Measurements from ENCODE around the gene KLF8.

DNA sequence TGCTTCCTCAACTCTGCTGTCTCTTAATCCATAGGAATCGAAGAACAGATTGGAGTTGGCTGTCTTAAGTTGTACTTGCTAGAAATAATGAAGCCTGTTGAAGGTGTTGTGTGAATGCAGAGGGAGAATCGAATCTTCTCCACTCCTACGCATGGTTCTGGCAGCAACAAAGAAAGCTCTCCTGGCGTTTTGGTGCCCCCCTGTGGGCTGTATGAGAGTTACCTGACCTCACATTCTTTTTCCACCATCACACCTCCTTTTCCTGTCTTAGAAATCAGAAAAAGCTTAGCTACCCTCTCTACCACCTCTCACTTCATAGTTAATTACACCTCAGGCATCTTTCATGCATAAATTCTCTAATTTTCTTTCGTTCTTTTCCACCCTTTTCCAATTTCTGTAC lies 16.3 kb downstream of the KLF8 start:
- TF ChIP-seq ZBTB1 (tag by site-specific recombination; IDR thresholded peaks at IDR 0.05) (no peak), ZNF544 (tag by site-specific recombination; IDR thresholded peaks at IDR 0.05) (no peak), ZNF623 (tag by site-specific recombination; IDR thresholded peaks at IDR 0.05) (no peak), ZNF24 (tag by site-specific recombination; IDR thresholded peaks at IDR 0.05) (no peak), ZBTB48 (tag by site-specific recombination; IDR thresholded peaks at IDR 0.05) (no peak), ZNF274 (IDR thresholded peaks at IDR 0.05; ENCODE audit: low read length) (no peak), ZNF274 (tag by site-specific recombination; IDR thresholded peaks at IDR 0.05; ENCODE audit: borderline replicate concordance) (no peak), ZBTB21 (tag by site-specific recombination; IDR thresholded peaks at IDR 0.05) (no peak)
- TF ChIP-seq, protein P1, sequence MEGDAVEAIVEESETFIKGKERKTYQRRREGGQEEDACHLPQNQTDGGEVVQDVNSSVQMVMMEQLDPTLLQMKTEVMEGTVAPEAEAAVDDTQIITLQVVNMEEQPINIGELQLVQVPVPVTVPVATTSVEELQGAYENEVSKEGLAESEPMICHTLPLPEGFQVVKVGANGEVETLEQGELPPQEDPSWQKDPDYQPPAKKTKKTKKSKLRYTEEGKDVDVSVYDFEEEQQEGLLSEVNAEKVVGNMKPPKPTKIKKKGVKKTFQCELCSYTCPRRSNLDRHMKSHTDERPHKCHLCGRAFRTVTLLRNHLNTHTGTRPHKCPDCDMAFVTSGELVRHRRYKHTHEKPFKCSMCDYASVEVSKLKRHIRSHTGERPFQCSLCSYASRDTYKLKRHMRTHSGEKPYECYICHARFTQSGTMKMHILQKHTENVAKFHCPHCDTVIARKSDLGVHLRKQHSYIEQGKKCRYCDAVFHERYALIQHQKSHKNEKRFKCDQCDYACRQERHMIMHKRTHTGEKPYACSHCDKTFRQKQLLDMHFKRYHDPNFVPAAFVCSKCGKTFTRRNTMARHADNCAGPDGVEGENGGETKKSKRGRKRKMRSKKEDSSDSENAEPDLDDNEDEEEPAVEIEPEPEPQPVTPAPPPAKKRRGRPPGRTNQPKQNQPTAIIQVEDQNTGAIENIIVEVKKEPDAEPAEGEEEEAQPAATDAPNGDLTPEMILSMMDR (tag by site-specific recombination; IDR thresholded peaks at IDR 0.05), result peak; percentile 52; the same call in 1 of the 2 replicates
- TF ChIP-seq, protein P2, sequence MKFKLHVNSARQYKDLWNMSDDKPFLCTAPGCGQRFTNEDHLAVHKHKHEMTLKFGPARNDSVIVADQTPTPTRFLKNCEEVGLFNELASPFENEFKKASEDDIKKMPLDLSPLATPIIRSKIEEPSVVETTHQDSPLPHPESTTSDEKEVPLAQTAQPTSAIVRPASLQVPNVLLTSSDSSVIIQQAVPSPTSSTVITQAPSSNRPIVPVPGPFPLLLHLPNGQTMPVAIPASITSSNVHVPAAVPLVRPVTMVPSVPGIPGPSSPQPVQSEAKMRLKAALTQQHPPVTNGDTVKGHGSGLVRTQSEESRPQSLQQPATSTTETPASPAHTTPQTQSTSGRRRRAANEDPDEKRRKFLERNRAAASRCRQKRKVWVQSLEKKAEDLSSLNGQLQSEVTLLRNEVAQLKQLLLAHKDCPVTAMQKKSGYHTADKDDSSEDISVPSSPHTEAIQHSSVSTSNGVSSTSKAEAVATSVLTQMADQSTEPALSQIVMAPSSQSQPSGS (tag by site-specific recombination; IDR thresholded peaks at IDR 0.05; ENCODE audit: low read depth), result no peak
- TF ChIP-seq, protein P3, sequence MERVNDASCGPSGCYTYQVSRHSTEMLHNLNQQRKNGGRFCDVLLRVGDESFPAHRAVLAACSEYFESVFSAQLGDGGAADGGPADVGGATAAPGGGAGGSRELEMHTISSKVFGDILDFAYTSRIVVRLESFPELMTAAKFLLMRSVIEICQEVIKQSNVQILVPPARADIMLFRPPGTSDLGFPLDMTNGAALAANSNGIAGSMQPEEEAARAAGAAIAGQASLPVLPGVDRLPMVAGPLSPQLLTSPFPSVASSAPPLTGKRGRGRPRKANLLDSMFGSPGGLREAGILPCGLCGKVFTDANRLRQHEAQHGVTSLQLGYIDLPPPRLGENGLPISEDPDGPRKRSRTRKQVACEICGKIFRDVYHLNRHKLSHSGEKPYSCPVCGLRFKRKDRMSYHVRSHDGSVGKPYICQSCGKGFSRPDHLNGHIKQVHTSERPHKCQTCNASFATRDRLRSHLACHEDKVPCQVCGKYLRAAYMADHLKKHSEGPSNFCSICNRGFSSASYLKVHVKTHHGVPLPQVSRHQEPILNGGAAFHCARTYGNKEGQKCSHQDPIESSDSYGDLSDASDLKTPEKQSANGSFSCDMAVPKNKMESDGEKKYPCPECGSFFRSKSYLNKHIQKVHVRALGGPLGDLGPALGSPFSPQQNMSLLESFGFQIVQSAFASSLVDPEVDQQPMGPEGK (tag by site-specific recombination; IDR thresholded peaks at IDR 0.05), result no peak
- TF ChIP-seq, protein P4, sequence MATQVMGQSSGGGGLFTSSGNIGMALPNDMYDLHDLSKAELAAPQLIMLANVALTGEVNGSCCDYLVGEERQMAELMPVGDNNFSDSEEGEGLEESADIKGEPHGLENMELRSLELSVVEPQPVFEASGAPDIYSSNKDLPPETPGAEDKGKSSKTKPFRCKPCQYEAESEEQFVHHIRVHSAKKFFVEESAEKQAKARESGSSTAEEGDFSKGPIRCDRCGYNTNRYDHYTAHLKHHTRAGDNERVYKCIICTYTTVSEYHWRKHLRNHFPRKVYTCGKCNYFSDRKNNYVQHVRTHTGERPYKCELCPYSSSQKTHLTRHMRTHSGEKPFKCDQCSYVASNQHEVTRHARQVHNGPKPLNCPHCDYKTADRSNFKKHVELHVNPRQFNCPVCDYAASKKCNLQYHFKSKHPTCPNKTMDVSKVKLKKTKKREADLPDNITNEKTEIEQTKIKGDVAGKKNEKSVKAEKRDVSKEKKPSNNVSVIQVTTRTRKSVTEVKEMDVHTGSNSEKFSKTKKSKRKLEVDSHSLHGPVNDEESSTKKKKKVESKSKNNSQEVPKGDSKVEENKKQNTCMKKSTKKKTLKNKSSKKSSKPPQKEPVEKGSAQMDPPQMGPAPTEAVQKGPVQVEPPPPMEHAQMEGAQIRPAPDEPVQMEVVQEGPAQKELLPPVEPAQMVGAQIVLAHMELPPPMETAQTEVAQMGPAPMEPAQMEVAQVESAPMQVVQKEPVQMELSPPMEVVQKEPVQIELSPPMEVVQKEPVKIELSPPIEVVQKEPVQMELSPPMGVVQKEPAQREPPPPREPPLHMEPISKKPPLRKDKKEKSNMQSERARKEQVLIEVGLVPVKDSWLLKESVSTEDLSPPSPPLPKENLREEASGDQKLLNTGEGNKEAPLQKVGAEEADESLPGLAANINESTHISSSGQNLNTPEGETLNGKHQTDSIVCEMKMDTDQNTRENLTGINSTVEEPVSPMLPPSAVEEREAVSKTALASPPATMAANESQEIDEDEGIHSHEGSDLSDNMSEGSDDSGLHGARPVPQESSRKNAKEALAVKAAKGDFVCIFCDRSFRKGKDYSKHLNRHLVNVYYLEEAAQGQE (tag by site-specific recombination; IDR thresholded peaks at IDR 0.05), result no peak
- TF ChIP-seq, protein P5, sequence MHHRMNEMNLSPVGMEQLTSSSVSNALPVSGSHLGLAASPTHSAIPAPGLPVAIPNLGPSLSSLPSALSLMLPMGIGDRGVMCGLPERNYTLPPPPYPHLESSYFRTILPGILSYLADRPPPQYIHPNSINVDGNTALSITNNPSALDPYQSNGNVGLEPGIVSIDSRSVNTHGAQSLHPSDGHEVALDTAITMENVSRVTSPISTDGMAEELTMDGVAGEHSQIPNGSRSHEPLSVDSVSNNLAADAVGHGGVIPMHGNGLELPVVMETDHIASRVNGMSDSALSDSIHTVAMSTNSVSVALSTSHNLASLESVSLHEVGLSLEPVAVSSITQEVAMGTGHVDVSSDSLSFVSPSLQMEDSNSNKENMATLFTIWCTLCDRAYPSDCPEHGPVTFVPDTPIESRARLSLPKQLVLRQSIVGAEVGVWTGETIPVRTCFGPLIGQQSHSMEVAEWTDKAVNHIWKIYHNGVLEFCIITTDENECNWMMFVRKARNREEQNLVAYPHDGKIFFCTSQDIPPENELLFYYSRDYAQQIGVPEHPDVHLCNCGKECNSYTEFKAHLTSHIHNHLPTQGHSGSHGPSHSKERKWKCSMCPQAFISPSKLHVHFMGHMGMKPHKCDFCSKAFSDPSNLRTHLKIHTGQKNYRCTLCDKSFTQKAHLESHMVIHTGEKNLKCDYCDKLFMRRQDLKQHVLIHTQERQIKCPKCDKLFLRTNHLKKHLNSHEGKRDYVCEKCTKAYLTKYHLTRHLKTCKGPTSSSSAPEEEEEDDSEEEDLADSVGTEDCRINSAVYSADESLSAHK (tag by site-specific recombination; IDR thresholded peaks at IDR 0.05), result no peak
